HG02981 (cell line): ENCODE measurements around the gene PRMT5.

Experiments used
- ATAC-seq: cut with Tn5 transposase; IDR thresholded peaks from one replicate; pipeline ENCODE4 v1.9.1; 2021; ENCODE audit warnings: mild to moderate bottlenecking, moderate library complexity; ENCODE audit not compliant: unreplicated experiment

Gene PRMT5

DNA sequence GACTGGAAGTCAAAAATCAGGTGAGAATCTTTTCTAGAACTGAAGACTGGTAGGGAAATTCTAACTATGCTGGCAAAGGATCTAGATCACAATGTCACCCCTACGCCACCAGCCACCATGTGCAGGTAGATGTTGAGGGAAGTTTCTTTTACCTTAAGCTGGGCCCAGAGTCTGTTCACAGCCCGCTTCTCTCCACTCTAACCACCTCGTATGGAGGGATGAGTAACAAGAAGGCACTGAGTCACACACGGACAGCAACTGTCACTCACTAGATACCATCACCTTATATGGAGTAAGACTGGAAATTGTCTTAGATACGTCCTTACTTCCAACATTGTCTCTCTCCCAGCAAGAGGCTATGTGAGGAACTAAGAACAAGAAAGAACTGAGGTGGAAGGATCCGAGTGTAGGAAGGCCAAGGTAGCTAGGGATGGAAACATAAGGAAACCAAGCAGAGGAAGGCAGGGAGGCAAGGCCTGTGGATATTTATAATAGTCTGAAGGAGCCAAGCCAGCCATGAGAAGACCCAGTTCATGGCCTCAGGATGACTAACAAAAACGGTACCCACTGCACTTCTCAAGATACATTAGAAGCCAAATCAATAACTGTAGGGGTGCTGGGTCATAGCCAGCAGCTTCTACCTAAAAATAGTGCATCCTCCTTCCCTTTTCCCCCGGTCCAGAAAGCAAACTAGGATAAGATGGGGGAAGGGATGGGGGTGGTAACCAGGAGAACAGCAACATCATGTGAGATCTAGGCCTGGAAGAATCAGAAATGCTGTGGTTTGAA lies 30.7 kb downstream of the PRMT5 start:
- ATAC-seq, result no peak

- ATAC-seq, result no peak
Measured at GRCh38 chr14:22897357-22897756, 31.8 kb downstream of the PRMT5 start.

DNA sequence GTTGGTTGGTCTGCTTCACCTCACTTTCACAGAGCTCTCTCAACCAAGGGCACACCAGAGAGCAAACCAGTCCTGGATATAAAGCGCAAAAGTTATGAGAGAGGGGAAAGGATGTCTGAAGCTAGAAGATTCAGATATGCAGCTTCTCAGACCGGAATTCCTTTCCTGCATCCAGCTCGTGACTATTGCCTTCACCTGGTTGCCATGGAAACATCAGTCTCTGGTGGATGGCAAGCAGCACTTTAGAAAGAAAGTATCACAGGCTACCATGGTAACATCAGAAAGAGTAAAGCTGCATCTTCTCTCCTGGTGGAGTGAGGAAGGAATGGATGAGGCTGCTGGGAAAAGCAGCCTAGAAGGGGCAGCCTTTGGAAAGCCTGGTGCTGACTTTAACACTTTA lies 32.4 kb downstream of the PRMT5 start:
- no peak for ATAC-seq

DNA sequence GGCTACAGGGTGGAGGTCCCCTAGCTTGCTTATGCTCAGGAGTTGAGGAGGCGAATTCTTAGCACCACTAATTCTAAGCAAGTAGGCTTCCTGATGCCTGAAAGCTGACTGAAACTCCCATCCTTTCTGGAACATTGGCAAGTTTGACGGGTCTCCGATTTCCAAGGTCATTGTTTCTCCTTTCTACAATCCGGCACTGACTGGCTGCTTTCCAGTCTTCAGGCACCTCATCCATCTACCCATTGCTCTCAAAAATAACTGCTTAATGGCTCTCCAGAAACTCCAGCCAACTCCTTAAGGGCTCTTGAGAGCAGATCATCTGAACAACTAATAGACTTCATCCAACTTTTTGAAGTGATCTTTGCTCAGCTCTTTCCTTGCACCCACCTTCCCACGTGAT lies 32.8 kb downstream of the PRMT5 start:
- no peak for ATAC-seq

- ATAC-seq, result no peak
Measured at GRCh38 chr14:22895402-22895801, 33.8 kb downstream of the PRMT5 start.

DNA sequence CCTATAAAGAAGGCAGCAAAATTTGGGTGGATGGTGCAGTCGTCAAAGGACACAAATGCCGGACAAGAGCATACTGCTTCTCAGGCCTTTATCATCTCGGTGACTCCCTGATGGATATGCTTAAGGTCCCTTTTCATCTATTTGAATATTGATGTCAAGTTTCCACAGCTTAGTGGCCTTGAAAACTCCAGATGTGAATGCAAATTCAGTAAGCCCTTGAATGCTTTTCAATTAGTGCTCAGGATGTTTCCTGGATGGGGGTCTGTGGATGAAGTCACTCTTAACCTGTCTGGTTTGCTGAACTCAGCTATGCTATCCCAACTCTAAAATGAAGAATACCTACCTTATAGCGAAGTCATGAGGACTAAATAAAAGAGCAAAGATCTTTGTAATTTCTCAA lies 35.5 kb downstream of the PRMT5 start:
- ATAC-seq, result no peak

DNA sequence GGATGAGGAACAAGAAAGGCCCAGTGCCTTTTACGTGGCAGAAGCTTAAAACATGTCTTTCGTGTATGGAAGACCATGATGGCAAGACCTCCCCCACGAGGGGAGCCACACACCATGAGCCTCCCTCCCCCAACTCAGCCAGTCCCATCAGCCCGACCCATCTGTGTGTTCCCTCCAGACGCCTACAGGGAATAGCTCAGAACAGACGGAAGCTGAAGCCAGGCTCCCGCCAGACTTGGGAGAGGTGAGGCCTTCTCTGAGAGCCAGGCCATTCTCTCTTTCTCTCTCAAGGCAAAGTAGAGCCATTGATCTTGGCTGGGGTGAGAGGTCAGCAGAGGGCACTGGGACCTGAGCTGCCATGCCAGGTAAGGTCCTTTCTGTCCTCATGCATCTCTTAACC lies 36.7 kb downstream of the PRMT5 start:
- no peak for ATAC-seq

GRCh38 chr14:22890416-22890815 lies 38.8 kb downstream of the PRMT5 start:
- no peak for ATAC-seq

DNA sequence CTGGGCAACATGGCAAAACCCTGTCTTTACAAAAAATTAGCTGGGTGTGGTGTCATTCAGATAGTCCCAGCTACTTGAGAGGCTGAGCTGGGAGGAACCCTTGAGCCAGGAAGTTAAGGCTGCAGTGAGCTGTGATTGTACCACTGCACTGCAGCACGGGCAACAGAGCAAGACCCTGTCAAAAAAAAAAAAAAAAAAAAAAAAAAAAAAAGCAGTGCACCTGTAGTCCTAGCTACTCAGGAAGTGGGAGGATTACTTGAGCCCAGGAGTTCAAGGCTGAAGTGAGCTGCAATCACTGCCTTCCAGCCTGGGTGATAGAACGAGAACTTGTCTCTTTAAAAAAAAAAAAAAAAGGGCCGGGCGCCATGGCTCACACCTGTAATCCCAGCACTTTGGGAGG lies 40.5 kb downstream of the PRMT5 start:
- ATAC-seq, result no peak

DNA sequence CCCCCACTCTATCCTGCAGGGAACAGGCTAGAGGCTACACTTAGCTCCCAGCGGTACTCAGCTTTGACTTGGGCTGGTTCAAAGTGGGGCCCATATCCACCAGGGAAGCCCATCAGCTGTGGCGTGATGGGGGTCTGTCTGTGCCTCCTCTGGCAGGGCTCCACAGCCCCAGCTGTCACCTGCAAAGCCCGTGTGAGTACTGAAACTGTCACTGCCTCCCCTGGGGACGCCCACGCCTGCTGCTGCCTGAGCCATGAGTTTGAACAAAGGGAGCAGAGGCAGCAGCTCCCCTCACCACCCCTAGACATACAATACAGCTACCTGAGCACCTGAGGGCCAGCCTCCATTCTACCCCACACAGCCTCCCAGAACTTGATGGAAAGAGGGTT lies 41.2 kb downstream of the PRMT5 start:
- ATAC-seq, result peak; percentile 43

GRCh38 chr14:22887260-22887989 lies 41.8 kb downstream of the PRMT5 start:
- peak; percentile 36 for ATAC-seq

GRCh38 chr14:22886500-22887259 lies 42.5 kb downstream of the PRMT5 start:
- peak; percentile 43 for ATAC-seq

GRCh38 chr14:22885975-22886374 lies 43.2 kb downstream of the PRMT5 start:
- no peak for ATAC-seq

GRCh38 chr14:22884738-22885523 lies 44.2 kb downstream of the PRMT5 start:
- no peak for ATAC-seq

DNA sequence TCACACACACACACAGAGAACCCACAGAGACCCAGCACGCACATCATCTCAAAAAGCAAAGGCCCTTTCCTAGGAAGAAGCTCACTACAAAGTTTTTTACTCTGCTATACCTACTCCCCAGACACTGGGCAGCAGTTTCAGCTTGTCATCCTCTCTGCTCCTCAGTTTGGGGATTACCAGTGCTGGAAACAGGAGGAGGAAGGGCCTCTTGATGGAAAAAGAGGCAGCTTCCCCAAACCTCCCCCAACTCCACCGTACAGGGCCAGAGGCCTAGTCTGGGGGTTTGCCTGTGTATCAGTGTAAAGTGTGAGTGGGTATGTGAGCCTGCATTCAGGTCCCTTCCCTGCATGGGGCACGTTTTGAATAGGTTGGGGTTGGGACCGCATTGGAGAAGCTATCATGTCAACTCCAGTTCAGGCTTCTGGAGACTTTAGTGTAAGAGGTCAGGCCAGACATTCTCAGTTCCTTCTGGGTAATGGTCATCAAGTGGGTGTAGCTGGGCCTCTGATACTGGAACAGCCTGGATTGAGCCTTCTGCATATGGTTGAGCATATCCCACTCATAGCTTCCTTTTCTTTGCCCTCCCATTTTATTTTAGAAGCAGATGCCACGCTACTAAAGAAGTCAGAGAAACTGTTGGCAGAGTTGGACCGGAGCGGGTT lies 45.0 kb downstream of the PRMT5 start:
- no peak for ATAC-seq

DNA sequence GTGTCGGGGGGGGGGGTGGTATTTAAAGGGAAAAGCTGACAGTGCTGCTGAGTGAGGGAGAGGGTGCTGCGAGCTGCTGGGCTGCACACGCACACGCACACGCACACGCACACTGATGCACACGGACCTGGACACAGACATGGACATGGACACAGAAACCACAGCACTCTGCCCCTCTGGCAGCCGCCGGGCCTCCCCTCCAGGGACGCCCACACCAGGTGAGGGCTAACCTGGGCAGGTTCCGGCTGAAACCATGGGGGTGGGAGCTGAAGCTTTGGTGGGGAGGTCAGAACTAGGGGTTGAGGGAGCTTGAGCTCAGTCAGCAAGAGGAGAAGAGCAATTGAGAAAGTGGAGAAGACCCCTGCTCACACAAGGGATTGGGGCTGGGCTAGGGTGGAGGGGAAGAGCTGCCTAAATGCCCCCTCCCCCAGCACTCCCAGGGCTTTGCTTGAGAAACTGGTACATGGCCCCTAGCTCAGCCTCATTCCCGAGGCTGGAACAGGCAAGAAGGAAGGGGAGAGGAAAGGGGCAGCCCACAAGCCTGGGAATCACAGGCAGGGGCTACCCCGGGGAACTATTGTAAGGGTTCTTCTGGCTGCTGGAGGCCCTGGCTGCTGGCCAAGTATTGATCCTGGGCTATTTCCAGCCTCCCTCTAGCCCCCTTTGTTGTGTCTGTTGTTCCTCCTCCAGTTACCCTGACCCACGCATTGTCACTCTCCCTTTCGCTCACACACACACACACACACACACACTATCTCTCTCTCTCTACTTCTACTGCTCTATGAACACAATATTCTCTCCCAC lies 45.8 kb downstream of the PRMT5 start, which contains the start of gene REM2:
Gene REM2 (plus strand): TSS at position 50 of the 804 bp plus-strand sequence. CDS start 66 bp downstream, at position 116.
- no peak for ATAC-seq

GRCh38 chr14:22882529-22883172 lies 46.5 kb downstream of the PRMT5 start:
- no peak for ATAC-seq

GRCh38 chr14:22882064-22882463 lies 47.1 kb downstream of the PRMT5 start:
- no peak for ATAC-seq
